Central memory CD4-positive, alpha-beta T cell (primary cell): ENCODE measurements around the gene NLRP9.

Experiments used
- DNase-seq: peaks from one replicate; pipeline ENCODE4 v3.0.0; 2022

Gene NLRP9

GRCh38 chr19:55687281-55688201 is 50.7 kb downstream of the NLRP9 start:
- DNase-seq, result no peak

- DNase-seq, result no peak
Measured at GRCh38 chr19:55686311-55687050, 51.7 kb downstream of the NLRP9 start.

GRCh38 chr19:55685776-55686175 is 52.4 kb downstream of the NLRP9 start:
- no peak for DNase-seq

- no peak for DNase-seq
Measured at GRCh38 chr19:55684946-55685681, 53.1 kb downstream of the NLRP9 start.

GRCh38 chr19:55683449-55684261 is 54.5 kb downstream of the NLRP9 start:
- no peak for DNase-seq

GRCh38 chr19:55681131-55682092 is 56.8 kb downstream of the NLRP9 start:
- no peak for DNase-seq

GRCh38 chr19:55680339-55681130 is 57.7 kb downstream of the NLRP9 start:
- no peak for DNase-seq

GRCh38 chr19:55679343-55680257 is 58.6 kb downstream of the NLRP9 start:
- no peak for DNase-seq

GRCh38 chr19:55678121-55678671 is 60.0 kb downstream of the NLRP9 start:
- DNase-seq, result no peak

- DNase-seq, result no peak
Measured at GRCh38 chr19:55677572-55678028, 60.6 kb downstream of the NLRP9 start.

- DNase-seq, result no peak
Measured at GRCh38 chr19:55676889-55677505, 61.2 kb downstream of the NLRP9 start.

GRCh38 chr19:55676383-55676782 is 61.8 kb downstream of the NLRP9 start:
- DNase-seq, result no peak

- DNase-seq, result no peak
Measured at GRCh38 chr19:55675661-55676354, 62.4 kb downstream of the NLRP9 start.

GRCh38 chr19:55674841-55675660 is 63.2 kb downstream of the NLRP9 start, which contains the start of gene EPN1:
Gene EPN1, plus strand, starts transcription at chr19:55675226. Its CDS starts 3,402 bp downstream, at chr19:55678628.
- DNase-seq, result peak; percentile 96

GRCh38 chr19:55674459-55674840 is 63.8 kb downstream of the NLRP9 start:
- no peak for DNase-seq

- DNase-seq, result no peak
Measured at GRCh38 chr19:55673889-55674288, 64.3 kb downstream of the NLRP9 start.
